ENCODE measurements around the gene SHANK1. TPM values are rescaled to one million over a fixed set of nuclear protein-coding genes. Genes with fewer than 3 reads are reported as not detected.

SHANK1 gene
- total RNA-seq, 4 donors from 2014 or later, result 1.0 TPM; not detected in 3

GRCh38 chr19:50711805-50712204 lies 7.8 kb downstream of the SHANK1 start:
- TF ChIP-seq, protein P1, sequence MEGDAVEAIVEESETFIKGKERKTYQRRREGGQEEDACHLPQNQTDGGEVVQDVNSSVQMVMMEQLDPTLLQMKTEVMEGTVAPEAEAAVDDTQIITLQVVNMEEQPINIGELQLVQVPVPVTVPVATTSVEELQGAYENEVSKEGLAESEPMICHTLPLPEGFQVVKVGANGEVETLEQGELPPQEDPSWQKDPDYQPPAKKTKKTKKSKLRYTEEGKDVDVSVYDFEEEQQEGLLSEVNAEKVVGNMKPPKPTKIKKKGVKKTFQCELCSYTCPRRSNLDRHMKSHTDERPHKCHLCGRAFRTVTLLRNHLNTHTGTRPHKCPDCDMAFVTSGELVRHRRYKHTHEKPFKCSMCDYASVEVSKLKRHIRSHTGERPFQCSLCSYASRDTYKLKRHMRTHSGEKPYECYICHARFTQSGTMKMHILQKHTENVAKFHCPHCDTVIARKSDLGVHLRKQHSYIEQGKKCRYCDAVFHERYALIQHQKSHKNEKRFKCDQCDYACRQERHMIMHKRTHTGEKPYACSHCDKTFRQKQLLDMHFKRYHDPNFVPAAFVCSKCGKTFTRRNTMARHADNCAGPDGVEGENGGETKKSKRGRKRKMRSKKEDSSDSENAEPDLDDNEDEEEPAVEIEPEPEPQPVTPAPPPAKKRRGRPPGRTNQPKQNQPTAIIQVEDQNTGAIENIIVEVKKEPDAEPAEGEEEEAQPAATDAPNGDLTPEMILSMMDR (IDR thresholded peaks at IDR 0.05; ENCODE audit: low read depth), result no peak

GRCh38 chr19:50711196-50711595 lies 8.4 kb downstream of the SHANK1 start:
- TF ChIP-seq, protein P1 (IDR thresholded peaks at IDR 0.05; ENCODE audit: low read depth), result no peak

- TF ChIP-seq, protein P1 (IDR thresholded peaks at IDR 0.05; ENCODE audit: low read depth), result no peak
These were observed 9.0 kb downstream of the SHANK1 start for GRCh38 chr19:50710612-50711011.

GRCh38 chr19:50710094-50710493 lies 9.5 kb downstream of the SHANK1 start:
- TF ChIP-seq, protein P1 (IDR thresholded peaks at IDR 0.05; ENCODE audit: low read depth), result no peak

DNA sequence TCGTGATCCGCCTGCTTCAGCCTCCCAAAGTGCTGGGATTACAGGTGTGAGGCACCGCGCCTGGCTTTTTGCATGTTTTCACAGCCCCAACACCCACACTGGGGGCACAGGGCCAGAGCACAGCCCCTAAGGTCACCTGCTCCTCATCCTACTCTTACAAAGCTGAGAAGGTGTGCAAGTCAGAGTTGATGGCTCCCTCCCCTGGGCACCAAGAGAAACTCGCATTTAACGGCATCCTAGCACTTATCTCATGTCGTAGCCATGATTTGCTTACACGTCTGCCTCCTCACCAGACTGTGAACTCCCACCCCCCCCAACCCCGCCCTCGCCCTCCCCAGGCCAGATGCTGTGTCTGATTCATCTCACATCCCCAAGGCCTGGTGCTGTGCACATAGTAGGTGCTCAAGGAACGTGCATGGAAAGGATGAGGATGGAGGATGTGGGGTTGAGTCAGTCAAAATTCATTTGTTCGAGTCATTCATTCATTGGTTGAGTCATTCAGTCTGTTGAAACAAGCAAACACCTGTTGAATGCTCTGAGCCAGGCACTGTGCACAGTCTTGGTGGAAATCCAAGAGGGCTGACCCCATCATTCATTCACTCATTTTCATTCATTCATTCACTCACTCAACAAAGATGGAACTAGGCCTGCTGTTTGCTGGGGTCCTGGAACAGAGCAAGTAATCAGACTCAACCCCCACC lies 11.3 kb downstream of the SHANK1 start:
- TF ChIP-seq, protein P1 (IDR thresholded peaks at IDR 0.05; ENCODE audit: low read depth), result no peak

DNA sequence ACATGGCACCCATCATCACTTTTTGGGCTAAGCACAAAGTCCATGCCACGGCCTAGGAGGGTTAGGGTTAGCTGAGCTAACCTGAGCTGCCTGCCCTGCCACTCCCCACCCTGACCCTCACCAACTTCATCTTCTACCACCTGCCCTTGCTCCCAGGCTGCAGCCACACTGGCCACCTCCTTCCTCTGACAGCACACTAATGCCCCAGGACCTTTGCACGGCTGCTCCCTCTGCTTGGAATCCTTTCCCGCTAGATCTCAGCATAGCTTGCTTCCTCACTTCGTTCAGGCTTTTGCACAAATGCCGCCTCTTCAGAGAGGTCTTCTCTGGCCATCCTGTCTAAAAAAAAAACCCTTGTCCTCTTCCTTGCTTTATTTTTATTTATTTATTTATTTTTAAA lies 13.2 kb downstream of the SHANK1 start:
- TF ChIP-seq, protein P1 (IDR thresholded peaks at IDR 0.05; ENCODE audit: low read depth), result no peak

DNA sequence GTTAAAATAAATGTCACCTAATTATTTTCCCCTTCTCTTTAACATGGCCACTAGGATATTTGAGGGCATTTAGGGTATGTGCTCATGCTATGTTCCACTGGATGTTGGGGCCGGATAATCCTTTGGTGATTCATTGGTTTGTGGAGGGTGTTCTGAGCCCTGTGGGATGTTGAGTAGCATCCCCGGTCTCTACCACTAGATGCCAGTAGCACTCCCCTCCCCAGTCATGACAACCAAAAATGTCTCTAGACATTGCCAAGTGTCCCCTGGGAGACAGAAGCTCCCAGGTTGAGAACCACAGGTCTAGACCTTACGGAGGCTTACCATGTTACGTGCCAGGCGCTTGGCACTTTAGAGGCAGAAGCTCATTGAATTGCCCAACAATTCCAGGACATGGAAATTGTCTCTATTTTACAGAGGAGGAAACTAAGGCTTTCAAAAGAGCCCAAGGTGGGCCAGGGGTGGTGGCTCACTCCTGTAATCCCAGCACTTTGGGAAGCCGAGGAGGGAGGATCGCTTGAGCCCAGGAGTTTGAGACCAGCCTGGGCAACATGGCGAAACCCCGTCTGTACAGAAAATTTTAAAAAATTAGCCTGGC lies 14.1 kb downstream of the SHANK1 start:
- TF ChIP-seq, protein P1 (IDR thresholded peaks at IDR 0.05; ENCODE audit: low read depth), result no peak

Data from subcutaneous adipose tissue (tissue), 4 donors.